Inferior parietal cortex (tissue), 1 donor: ENCODE results near the gene FGD4.
A peak's percentile ranks its signal among the peaks of the same experiment; 100 is the strongest.

Experiments
- DNase-seq: peaks from one replicate; pipeline ENCODE4 v3.0.0-alpha.2; 2016; ENCODE audit errors: extremely low spot score

Gene FGD4

DNA sequence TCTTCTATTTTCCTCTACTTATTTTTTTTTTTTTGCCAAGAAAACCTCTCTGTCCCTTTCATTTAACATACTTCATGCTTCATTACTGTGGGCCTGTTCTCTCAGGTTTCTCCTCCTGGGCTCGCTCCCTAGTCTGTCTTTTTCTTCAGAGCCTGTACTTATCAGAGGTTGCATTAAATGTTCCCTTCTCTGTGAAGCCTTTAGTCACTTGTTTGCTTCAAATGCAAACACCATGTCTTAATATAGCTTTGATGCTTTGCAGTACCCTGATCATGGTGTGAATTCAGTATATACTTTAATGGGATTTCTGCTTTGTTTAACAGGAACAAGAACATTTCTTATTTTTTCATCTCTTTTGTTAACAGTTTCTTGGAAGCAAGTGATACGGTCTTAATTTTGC, 207.1 kb downstream of the FGD4 start:
- DNase-seq: no peak

DNA sequence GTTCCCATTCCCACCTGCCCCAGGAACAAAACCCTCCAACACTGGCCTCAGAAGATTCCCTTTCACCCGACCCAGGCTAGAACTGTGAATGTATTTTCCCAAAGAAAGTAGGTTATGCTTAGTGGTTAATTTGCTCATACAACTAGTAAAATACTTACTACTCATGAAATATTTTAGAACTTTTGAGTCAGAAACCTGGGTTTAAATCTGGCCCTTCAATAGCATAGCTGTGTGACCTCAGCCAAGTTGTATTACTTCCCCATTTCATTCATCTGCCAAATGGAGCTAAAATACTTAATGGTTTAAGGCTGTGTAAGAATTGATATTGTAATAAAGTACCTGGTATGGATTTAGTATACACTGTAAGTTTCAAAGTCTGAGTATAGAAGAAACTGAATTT, 210.6 kb downstream of the FGD4 start:
- no peak for DNase-seq

DNA sequence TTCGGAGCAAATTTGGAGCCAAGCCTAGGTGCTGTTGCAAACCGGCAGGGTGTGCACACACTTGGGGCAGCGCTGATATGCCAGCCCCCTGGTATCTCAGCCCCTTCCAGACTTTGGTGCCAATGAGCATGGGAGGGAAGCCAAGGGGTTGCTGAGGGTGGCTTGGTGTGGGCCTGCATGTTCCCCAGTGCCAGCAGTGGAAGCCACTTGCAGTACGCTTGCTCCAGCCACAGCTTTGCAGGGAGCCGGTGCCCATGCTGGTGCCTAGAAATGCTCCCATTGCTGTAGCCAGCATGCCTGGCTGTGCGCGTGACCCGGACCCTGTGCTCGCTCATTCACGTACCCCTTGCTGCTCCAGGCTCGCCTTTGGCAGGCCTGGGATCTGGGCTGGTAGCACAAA, 212.6 kb downstream of the FGD4 start:
- DNase-seq: no peak

DNA sequence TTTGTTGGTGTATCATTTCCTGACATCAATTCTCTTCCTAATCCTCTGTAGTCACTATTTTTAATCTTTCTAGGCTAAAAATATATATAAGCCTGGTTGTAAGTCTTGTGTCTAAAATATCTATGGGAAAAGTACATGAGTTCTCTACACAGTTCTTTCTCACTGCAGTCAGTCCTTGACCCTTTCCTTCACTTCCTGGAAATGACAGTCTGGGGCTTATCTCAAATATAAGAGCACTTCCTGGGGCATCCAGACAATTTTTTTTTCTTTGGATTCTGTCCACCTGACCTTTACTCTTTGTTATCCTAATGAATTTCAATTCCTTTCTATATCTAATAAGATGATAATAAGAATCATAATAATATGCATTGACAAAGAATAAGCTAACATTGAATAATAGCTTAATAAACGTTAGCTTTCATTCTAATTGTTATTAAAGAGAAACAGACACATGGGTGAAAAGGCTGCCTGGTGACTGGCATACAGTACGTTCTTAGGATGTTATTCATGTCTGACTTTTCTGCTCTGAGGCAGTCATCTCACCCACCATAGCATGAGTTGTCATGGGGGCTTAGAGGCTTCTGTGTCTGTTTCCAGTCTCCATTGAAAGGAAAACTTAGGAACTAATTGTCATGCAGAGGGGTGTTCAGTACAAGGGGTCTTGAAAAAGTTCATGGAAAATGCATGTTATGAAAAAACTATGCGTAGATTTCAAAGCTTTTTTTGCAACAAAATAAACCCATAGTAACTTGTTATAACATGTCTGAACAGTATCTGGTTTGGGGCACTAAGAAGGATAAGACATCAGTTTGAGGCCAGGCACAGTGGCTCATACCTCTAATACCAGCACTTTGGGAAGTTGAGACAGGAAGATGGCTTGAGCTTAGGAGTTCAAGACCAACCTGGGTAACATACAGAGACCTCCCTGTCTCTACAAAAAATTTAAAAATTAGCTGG, 213.6 kb downstream of the FGD4 start:
- no peak for DNase-seq

DNA sequence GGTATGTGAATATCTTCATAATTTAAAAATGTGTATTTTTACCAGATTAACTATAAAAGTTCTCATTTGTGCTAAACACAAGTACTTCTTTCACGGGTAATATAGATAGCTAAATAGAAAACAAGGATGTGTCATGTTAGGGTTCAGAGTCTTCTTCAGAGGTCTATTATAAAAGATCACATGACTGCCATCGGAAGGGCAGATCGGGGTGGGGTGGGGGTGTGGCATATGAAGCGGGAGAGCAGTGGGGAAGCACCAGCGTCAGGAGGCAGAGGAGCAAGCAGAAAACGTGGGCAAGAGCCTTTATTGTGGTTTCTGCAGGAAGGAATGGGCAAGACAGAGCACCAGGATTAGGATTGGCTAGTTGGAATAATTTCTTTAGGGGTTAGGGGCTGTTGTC, 216.1 kb downstream of the FGD4 start:
- DNase-seq: no peak

DNA sequence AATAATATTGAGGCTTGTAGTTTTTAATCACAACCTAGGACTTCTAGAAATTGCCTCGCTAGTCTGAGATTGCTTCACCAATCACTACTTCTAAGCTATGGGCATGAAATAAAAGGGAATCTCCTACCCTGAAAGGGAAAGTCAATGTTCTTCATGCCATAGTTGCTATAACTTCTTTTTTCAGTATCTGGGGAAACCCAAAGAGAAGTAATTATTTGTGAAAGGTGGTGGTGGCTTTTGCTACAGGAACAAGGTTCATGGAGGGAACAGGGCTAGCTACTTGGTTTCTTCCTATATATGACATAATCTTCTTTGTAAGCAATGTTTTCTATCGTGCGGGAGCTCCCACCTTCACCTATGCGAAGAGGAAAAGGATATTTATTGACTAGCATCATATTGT, 218.2 kb downstream of the FGD4 start:
- no peak for DNase-seq

DNA sequence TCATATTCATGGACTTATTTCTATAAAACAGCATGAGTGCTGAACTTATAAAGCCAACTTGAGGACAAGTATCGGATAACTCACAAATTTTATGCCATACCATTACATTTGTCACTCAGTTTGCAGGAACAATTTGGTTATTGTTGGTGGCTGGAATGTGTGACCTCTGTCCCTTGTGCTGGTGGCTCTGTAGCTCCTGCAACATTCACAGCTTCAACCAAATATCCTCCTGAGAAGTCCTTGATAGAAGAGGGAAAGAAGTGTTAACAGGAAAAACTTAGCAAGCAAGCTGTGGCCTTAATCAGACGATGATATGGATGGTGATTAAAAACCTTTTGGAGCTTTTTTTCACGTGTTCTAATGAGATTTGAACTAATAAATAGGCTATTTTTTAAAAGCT, 218.8 kb downstream of the FGD4 start:
- no peak for DNase-seq

DNA sequence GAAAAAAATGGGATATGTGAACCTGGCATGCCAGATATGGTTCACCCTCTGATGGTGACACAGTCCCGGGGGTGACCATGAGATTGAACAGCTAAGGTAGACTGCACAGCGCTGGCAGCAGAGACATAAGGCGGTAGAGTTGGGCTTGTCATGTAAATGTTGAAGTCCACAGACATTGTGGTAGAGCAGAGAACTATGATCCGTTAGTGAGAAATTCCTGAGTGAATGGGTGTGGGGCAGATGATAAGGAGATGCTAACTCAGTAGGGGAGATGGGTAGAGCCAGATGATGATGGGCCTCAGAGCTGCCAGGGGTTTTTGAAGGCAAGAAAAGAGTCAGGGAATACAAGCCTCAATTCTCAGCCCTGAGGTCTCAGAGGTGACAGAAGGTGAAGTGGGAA, 228.6 kb downstream of the FGD4 start:
- no peak for DNase-seq

DNA sequence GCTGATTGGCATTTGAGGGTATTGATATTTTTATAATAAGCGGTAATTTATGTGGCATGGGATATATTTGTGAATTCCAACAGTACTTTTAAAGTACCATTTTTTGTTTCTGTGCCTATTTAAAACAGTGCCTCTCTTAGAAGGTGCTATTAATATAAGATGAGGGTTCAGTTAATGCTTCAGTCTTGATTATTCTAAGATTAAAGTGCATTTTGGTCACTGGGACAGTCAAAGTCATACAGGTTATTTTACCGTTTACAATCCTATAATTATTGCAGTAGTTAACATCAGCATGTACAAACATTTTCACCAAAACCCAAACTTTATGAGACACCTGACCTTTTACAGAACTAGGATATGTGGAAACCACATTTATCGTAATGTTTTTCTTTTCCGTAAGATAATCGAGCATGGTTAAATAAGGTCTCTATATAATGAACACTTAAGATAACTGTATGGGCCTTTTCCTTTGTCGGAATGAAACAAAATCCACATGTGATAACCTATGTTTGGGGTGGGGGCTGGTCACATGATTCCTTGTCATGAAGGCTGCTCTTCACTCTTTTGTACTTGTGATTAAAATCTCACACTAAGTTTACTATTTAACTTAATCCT, 242.0 kb downstream of the FGD4 start:
- DNase-seq: no peak

DNA sequence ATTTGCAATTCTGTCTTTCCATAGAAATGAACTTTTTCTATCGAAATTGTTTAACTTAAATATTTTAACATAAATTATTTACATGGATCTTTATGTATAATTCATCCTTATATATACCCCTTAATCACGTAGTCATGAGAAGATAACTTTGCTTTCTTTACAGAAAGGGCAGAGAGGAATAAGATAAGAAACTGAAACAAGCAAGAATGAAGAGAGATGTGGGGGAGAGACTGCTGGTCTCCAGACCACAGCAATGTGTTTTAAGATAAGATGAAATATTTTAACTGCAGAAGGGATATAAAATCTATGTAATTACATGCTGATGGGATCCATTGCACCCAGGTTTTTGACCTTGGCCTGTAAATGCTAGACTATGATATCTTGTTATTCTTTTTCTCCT, 245.1 kb downstream of the FGD4 start:
- DNase-seq: no peak

DNA sequence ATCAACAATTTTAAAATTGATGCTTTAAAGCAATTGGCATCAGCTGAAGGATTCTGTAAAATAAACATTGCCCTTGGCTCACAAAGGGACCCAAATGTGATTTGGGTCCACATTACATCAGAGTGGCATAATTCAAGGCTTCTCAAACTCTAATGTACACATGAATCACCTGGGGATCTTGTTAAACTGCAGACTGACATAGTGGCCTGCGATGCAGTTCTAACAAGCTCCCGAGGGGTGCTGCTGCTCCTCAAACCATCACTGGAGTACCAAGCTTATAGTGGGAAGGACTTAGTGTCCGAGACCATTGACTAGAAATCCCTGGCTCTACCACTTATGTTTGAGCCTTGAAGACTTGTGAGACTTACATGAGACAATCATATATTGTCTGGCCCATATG, 247.9 kb downstream of the FGD4 start:
- no peak for DNase-seq

DNA sequence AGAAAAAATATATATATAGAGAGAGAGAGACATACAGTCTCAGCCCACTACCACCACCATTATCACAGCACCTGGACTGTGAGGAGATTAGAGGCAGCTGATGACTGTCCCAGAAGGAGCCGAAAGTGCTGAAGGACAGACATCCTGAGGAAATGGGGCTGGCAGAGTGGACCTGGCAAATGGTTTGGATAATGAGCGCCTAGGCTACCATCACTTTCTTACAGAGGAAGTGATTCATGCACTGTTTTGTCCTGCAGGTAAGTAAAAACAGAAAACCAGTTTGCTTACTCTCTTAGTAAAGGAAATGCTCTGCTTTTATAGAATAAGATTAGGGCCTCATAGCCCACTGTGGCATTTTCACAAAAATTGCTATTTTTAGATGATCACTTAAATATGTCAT, 251.2 kb downstream of the FGD4 start:
- no peak for DNase-seq

DNA sequence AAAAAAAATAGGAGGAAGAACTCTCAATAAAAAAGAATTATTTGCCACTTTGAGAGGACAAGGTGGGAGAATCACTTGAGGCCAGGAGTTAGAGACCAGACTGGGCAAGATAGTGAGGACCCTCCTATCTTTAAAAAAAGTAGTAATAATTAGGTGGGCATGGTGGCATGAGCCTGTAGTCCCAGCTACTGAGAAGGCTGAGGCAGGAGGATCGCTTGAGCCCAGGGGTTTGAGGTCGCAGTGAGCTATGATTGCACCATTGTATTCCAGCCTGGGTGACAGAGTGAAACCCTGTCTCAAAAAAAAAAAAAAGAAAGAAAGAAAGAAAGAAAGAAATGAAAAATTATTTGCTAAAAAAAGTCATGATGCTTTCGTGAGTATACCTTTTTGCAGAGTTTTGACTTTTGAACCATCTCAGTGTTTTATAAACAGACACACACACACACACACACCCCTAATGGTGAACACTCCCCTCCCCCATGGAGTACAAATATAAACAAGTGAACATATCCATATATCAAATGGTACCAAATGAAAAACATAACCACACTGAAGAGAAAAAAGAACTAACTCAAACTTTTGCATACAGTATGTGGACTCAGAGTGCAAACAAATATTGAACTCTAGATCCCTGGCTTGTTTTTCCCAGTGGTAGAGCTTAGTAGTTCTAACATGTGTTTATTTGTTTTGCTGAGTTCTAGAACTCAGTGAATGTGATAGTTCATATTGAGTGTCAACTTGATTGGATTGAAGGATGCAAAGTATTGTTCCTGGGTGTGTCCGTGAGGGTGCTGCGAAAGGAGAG, 252.0 kb downstream of the FGD4 start:
- no peak for DNase-seq

DNA sequence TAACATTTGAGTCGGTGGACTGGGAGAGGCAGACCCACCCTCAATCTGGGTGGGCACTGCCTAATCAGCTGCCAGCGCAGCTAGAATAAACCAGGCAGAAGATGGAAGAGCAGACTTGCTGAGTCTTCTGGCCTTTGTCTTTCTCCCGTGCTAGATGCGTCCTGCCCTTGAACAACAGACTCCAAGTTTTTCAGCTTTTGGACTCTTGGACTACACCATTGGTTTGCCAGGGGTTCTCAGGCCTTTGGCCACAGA, 252.5 kb downstream of the FGD4 start:
- no peak for DNase-seq

DNA sequence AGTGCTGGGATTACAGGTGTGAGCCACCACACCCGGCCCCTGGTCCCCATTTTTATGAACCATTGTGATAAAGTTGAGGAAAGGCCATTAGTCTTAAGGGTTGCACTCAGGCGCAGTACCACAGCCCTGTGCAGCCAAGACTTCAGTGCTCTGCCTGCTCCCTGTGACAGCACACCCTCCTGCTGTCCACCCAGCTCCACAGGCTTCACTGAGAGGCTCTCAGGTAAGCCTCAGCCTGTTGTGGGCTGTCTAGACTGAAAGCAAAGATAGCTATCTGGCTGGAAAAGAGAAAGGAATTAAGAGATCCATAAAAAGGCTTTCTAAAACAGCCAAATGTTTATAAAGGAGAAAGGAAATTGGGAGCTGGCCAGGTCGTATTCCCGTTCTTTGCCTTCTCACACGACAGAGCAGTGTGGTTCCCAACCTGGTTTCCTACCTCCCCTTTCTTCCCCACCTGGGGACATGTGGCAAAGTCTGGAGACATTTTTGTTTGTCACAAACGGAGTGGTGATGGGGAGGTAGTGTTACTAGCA, 260.6 kb downstream of the FGD4 start:
- DNase-seq: no peak

DNA sequence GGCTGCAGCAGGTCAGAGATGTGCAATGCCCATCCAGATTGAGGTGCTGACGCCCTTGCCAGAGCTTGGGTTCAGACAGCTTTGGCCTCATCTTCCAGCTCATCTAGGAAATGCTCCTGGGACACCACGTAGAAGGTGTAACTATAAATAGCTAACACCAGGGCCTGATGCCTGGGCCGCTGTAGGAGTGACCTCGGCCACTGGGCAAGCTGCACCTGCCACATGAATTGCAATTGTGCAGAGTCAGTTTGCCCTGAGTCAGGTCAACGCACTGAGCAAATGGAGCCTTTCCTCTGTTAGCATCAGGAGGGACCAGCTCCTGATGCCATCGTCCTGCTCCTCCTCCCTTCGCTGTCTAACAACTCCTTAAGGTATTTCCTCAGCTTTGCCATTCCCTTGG, 262.3 kb downstream of the FGD4 start:
- no peak for DNase-seq

DNA sequence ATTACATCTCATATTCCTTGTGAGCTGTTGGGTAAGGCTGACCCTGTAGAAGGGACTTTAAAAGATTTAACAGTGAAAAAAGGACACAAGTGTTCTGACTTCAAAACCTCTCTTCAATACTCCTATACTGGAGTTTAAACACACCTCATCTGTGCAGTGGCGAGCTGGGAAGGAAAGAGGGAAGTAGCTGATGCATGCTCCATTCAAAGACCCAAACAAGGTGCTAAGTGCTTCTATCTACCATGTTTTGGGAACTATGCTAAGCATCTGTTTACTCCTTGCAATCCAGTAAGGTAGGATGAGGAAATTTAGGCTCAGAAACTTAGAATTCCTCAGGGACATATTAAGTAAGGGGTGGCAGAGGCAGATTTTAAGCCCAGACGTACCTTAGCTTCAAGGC, 263.3 kb downstream of the FGD4 start:
- DNase-seq: no peak

DNA sequence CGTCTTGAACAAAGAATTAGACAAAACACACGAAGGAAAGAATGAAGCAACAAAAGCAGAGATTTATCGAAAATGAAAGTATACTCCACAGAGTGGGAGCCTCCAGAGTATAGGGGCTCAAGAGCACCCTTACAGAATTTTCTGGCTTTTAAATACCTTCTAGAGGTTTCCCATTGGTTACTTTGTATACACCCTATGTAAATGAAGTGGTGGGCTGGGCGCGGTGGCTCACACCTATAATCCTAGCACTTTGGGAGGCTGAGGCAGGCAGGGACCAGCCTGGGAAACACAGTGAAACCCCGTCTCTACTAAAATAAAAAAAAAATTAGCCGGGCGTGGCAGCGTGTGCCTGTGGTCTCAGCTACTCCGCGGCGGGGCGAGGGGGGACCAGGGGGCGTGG, 266.7 kb downstream of the FGD4 start:
- no peak for DNase-seq

DNA sequence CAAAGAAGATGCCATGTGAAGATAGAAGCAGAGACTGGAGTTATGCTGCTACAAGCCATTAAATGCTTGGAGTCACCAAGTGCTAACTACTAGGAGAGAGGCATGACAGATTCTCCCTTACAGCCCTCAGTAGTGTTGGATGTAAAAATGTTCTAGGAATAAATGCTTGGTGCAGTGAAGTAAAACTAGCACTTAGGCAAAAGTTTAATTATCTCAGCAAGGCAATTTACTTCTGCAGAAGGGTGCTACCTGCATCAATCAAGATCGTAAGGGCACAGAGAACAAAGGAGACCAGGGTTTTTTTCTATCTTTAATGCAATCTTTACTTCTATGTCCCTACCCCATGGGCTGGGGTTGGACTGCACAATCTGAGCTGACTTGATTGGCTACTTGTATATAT, 270.2 kb downstream of the FGD4 start:
- no peak for DNase-seq

DNA sequence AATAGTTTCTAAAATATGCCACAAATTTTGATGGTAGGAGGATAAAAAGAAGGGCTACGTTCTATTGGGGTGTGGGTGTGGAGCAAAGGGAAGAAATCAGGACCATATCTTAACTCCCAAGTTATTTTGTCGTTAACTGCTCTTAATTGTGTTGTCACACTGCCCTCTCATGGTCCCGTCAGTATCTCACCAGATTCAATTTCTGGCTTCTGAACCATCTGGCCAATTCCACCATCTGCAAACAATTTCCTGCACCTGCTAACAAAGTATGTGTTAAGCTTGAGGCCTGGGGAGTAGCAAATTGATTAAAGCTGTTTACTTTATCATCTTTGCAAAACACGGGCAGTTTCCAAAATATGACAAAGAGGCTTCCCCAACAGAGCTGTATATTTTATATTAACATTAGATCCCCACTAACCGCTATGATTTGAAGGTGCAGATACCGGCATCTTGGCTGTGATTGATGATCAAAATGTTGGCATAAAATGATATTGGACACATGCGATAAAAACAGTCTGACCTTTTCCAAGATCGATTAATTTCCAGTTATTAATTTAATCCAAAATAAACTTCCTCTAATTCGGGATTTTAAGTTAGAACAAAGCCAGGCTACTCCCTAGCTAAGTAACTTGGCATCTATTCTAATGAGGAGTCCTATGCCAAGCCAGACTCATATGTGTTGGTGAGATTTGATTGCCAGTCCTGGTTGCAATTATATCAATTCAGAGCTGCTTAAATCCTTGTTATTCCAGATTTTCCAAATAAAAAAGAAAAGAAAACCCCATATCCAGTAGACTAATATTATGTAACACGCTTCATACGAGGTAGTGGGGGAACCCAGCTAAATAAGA, 272.8 kb downstream of the FGD4 start:
- DNase-seq: peak; percentile 76

DNA sequence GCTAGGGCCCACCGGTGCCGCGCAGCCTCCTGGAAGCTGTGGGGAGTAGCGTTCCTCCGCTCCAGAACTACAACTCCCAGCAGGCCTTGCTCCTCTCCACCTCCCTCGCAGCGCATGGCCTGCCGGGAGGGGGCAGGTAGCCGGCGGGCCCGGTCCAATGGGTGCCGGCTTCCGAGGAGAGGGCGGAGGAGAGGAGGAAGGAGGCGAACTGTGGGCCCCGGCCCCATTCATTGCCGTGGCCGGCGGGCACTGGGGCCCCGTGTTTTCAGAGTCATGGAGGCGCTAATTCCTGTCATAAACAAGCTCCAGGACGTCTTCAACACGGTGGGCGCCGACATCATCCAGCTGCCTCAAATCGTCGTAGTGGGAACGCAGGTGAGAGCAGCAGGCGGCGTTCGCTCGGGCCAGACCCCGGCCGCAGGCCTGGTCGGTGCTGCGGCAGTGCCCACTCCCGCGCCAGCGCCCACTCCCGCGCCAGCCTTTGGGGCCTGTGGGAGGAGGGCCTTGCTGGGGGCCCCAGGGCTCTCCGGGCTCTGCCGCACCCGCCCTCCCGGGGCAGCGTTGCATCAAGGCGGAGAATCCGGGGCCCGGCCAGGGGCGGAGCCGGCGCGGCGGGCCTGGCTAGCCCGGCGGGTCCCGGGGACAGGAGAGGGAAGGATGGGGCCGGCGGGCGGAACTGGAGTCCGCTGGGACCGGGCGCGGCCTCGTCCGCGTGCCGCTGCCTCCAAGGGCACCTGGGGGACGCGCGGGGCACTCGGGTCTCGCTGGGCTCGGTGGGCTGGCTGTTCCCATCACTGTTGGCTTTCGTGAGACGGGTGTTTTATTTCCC, 279.9 kb downstream of the FGD4 start, which contains the start of gene DNM1L:
Gene DNM1L (plus strand): TSS at position 211 of the 829 bp plus-strand sequence. CDS start 63 bp downstream, at position 274.
- peak; percentile 96 for DNase-seq
